ENCODE measurements around the gene SPAG9. TPM values are rescaled to one million over a fixed set of nuclear protein-coding genes. Genes with fewer than 3 reads are reported as not detected.

SPAG9 gene
- total RNA-seq, 1 experiment from 2014 or later, result 54.3 TPM

GRCh38 chr17:51166987-51167931 lies 46.6 kb upstream of the SPAG9 start:
- Histone ChIP-seq H2BK12ac (ENCODE audit: insufficient read length, low read depth, low read length) (no peak overlapping the region), H4K5ac (ENCODE audit: insufficient read length, low read depth, low read length) (peak overlapping the region; percentile 10), H4K91ac (ENCODE audit: insufficient read length, low read depth, low read length) (no peak overlapping the region), H3K23ac (ENCODE audit: insufficient read length, low read depth, low read length) (no peak overlapping the region), H2BK15ac (ENCODE audit: low read depth, low read length) (no peak overlapping the region), H3K79me2 (ENCODE audit: insufficient read depth, low read length) (no peaks in the 10 kb centered on the region; the same call in 1 of the 2 replicates), H3K9me3 (ENCODE audit: control insufficient read depth, low read depth, low read length) (no peaks in the 10 kb centered on the region), H3K79me1 (ENCODE audit: insufficient read depth, low read depth, low read length, poor library complexity, severe bottlenecking) (peaks cover 4% of the 10 kb centered on the region), H3T11ph (ENCODE audit: low read length) (no peak overlapping the region), H4K20me1 (ENCODE audit: control insufficient read depth, insufficient read depth, insufficient read length) (no peaks in the 10 kb centered on the region), H3K4me1 (ENCODE audit: insufficient read depth, low read length) (no peaks in the 10 kb centered on the region), H3K4me2 (ENCODE audit: insufficient read depth, insufficient read length, low read length) (peak overlapping the region; percentile 95), H3K14ac (ENCODE audit: insufficient read depth, low read length) (peak overlapping the region; percentile 93), H2AK5ac (ENCODE audit: insufficient read length, low read length) (no peak overlapping the region), H2BK20ac (ENCODE audit: low read depth, low read length, poor library complexity, severe bottlenecking) (no peak overlapping the region), H2AFZ (ENCODE audit: low read length) (no peak overlapping the region), H3K27me3 (ENCODE audit: insufficient read depth, low read length) (no peaks in the 10 kb centered on the region), H3K18ac (ENCODE audit: insufficient read length, low read depth, low read length) (peak overlapping the region; percentile 82), H3K9ac (ENCODE audit: extremely low read depth, insufficient read length, low read length) (peak overlapping the region; percentile 82), H3K27ac (ENCODE audit: insufficient read length, low read depth, low read length) (no peak overlapping the region), H2BK120ac (ENCODE audit: low read depth, low read length, poor library complexity, severe bottlenecking) (no peak overlapping the region), H3K4ac (ENCODE audit: low read depth, low read length) (no peak overlapping the region; the same call in 1 of the 2 replicates), H2BK5ac (ENCODE audit: insufficient read length, low read length) (no peak overlapping the region), H3K56ac (ENCODE audit: insufficient read length, low read depth, low read length) (no peak overlapping the region), H3K23me2 (ENCODE audit: insufficient read length, low read depth, low read length, poor library complexity, severe bottlenecking) (peaks cover 13% of the 10 kb centered on the region), H4K8ac (replicated peaks; ENCODE audit: insufficient read length, low read depth, low read length) (no peak overlapping the region)
- Mint-ChIP-seq H3K36me3 (ENCODE audit: insufficient read depth in 1 of 3, low read depth in 3 of 3) (peaks cover 36 to 65% (median 54%) of the 10 kb centered on the region in 3 experiments; a peak in 6 of 7 replicates), H3K4me3 (peak overlapping the region; percentile 83 to 85), H3K4me1 (peaks cover 17 to 20% of the 10 kb centered on the region in 2 experiments), H3K27me3 (ENCODE audit: low read depth) (no peaks in the 10 kb centered on the region), H3K9me3 (no peaks in the 10 kb centered on the region), H3K27ac (peak overlapping the region; percentile 42 to 91 (median 89); a peak in 6 of 7 replicates)
- peak; percentile 73 for DNase-seq
- WGBS (ENCODE audit: extremely low coverage, insufficient read length, low lambda C conversion rate), result no CpG with 5 or more reads among the region's 42 CpGs
- TF ChIP-seq CTCF (conservative IDR thresholded peaks at IDR 0.05), result peak; percentile 82

All from H9 (cell line).